Keratinocyte (primary cell): Measurements from ENCODE around the gene TMEM26. TPM values are rescaled to one million over a fixed set of nuclear protein-coding genes. Genes with fewer than 3 reads are reported as not detected.

Experiments
- DNase-seq: peaks from one replicate; pipeline ENCODE4 v3.0.0-alpha.2; 2011; ENCODE audit warnings: low read depth, missing footprints, low spot score
- FAIRE-seq: peaks from 2 replicates; lab custom pipeline; 2011; peaks lifted over from hg19 to GRCh38; lab: Jason Lieb, UNC
- H2AFZ ChIP-seq: 2 replicates; pipeline ENCODE4 v1.6.0; 2012; ENCODE audit warnings: low read length, control low read depth, inconsistent platforms; ENCODE audit not compliant: control insufficient read depth
- H3K27ac ChIP-seq: 2 replicates; pipeline ENCODE4 v1.5.1; 2011; ENCODE audit warnings: low read length; ENCODE audit not compliant: control insufficient read depth, insufficient read depth
- H3K27me3 ChIP-seq: 3 replicates; pipeline ENCODE4 v1.6.0; 2011; ENCODE audit warnings: low read length; ENCODE audit not compliant: control insufficient read depth, insufficient read depth; ENCODE audit errors: extremely low read depth
- H3K36me3 ChIP-seq, 2 experiments: 2 replicates in 1 of 2; 3 replicates in 1 of 2; pipeline ENCODE4 v1.5.1; 2011; ENCODE audit warnings: low read length in 2 of 2, mild to moderate bottlenecking in 1 of 2; ENCODE audit not compliant: control insufficient read depth in 2 of 2, insufficient read depth in 2 of 2; ENCODE audit errors: extremely low read depth in 1 of 2
- H3K4me1 ChIP-seq: 3 replicates; pipeline ENCODE4 v1.5.1; 2011; ENCODE audit warnings: low read length; ENCODE audit not compliant: control insufficient read depth, insufficient read depth; ENCODE audit errors: extremely low read depth
- H3K4me2 ChIP-seq: 3 replicates; pipeline ENCODE4 v1.6.0; 2011; ENCODE audit warnings: low read depth, low read length; ENCODE audit not compliant: control insufficient read depth, insufficient read depth; ENCODE audit errors: extremely low read depth
- H3K4me3 ChIP-seq, 3 experiments: fragments of 200-600 bp in 1 of 3; sonication (generic) in 1 of 3; 2 replicates in 2 of 3; 3 replicates in 1 of 3; pipeline ENCODE4 v1.5.1; 2011 to 2016; ENCODE audit warnings: low read length in 3 of 3, mild to moderate bottlenecking in 3 of 3, control low read depth in 2 of 3, inconsistent platforms in 1 of 3, low read depth in 1 of 3, mixed read lengths in 1 of 3, mixed run types in 1 of 3, moderate library complexity in 1 of 3; ENCODE audit not compliant: control insufficient read depth in 2 of 3, insufficient read depth in 2 of 3; ENCODE audit errors: extremely low read depth in 1 of 3
- H3K79me2 ChIP-seq: 2 replicates; pipeline ENCODE4 v1.6.0; 2012; ENCODE audit warnings: low read length; ENCODE audit not compliant: control insufficient read depth, insufficient read depth
- H3K9ac ChIP-seq: 3 replicates; pipeline ENCODE4 v1.6.0; 2011; ENCODE audit warnings: low read length; ENCODE audit not compliant: control insufficient read depth, insufficient read depth; ENCODE audit errors: extremely low read depth
- H3K9me1 ChIP-seq: 3 replicates; pipeline ENCODE4 v1.6.0; 2011; ENCODE audit warnings: low read length; ENCODE audit not compliant: control insufficient read depth, insufficient read depth; ENCODE audit errors: extremely low read depth
- H3K9me3 ChIP-seq: 2 replicates; pipeline ENCODE4 v1.5.1; 2012; ENCODE audit warnings: low read depth, low read length; ENCODE audit not compliant: control insufficient read depth
- H4K20me1 ChIP-seq: 3 replicates; pipeline ENCODE4 v1.6.0; 2011; ENCODE audit warnings: low read length; ENCODE audit not compliant: control insufficient read depth, insufficient read depth; ENCODE audit errors: extremely low read depth
- EZH2 ChIP-seq: IDR thresholded peaks from one replicate; pipeline ENCODE4 v1.6.1; 2012; ENCODE audit warnings: inconsistent platforms, mild to moderate bottlenecking, low read length, moderate library complexity
- dilution Hi-C: fragments of 300-500 bp; cut with MboI; formaldehyde crosslinking; loops from one replicate; pipeline ENCODE4 v1.7.0; 2020; ENCODE audit warnings: low sequenced_read_pairs; ENCODE audit not compliant: extremely low pct_ligation_motif_present
- polyA plus RNA-seq, 5 experiments: library from polyadenylated mRNA; depleted of rRNA in 3 of 5; stranded (reverse) in 3 of 5; stranded (forward) in 1 of 5; unstranded in 1 of 5; fragments of >200 nt; gene quantifications; 1 replicate in 1 of 5; 2 replicates in 3 of 5; 3 replicates in 1 of 5; pipeline versions ENCODE4 v1.2.1 to v1.2.3, GENCODE V29; 2011 to 2012; ENCODE audit warnings: missing spikeins in 2 of 5, low read depth in 1 of 5, low replicate concordance in 1 of 5
- TF ChIP-seq, protein P1 (sequence below), 3 experiments: IDR thresholded peaks in 1 of 3; conservative IDR thresholded peaks in 1 of 3; optimal IDR thresholded peaks in 1 of 3; 2 replicates in 2 of 3; 3 replicates in 1 of 3; pipeline versions ENCODE3 to v1.5.1; 2011; ENCODE audit warnings: low read length in 3 of 3, mild to moderate bottlenecking in 3 of 3, moderate library complexity in 2 of 3, control low read depth in 1 of 3, inconsistent platforms in 1 of 3; ENCODE audit not compliant: insufficient read depth in 2 of 3; ENCODE audit errors: extremely low read depth in 1 of 3

Gene TMEM26
- polyA plus RNA-seq, 1 donor (not counting 4 experiments of a cell fraction or from before 2014, with no cell fraction given) = not detected

DNA sequence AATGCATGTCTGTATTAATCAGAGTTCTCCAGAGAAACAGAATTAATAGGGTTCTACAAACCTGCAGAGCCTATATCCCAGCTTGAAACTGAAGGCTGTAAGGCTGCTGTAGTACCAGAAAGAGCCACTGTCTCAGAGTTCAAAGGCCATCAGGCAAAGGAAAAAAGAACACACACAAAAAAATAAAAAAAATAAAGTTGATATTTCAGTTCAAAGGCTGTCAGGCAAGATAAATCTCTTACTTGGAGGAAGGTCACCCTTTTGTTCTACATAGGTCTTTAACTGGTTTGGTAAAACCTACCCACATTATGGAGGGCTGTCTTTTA is 12.0 kb upstream of the TMEM26 start:
- Histone ChIP-seq H3K36me3 (no peaks in the 10 kb centered on the region), H3K27ac (no peak overlapping the region), H3K4me1 (no peaks in the 10 kb centered on the region), H3K9me3 (no peaks in the 10 kb centered on the region), H3K4me3 (no peak overlapping the region), H3K4me2 (no peak overlapping the region), H4K20me1 (no peaks in the 10 kb centered on the region), H3K27me3 (no peaks in the 10 kb centered on the region), H2AFZ (no peak overlapping the region), H3K9me1 (no peaks in the 10 kb centered on the region), H3K9ac (no peak overlapping the region), H3K79me2 (no peaks in the 10 kb centered on the region)
- TF ChIP-seq, protein P1, sequence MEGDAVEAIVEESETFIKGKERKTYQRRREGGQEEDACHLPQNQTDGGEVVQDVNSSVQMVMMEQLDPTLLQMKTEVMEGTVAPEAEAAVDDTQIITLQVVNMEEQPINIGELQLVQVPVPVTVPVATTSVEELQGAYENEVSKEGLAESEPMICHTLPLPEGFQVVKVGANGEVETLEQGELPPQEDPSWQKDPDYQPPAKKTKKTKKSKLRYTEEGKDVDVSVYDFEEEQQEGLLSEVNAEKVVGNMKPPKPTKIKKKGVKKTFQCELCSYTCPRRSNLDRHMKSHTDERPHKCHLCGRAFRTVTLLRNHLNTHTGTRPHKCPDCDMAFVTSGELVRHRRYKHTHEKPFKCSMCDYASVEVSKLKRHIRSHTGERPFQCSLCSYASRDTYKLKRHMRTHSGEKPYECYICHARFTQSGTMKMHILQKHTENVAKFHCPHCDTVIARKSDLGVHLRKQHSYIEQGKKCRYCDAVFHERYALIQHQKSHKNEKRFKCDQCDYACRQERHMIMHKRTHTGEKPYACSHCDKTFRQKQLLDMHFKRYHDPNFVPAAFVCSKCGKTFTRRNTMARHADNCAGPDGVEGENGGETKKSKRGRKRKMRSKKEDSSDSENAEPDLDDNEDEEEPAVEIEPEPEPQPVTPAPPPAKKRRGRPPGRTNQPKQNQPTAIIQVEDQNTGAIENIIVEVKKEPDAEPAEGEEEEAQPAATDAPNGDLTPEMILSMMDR (optimal IDR thresholded peaks at IDR 0.05 in 1 of 3, IDR thresholded peaks at IDR 0.05 in 1 of 3, conservative IDR thresholded peaks at IDR 0.05 in 1 of 3; ENCODE audit: extremely low read depth in 1 of 3, insufficient read depth in 2 of 3, low read length in 3 of 3) = no peak
- TF ChIP-seq EZH2 = no peak
- dilution Hi-C loops = no loop called here
- no peak for DNase-seq
- no peak for FAIRE-seq

DNA sequence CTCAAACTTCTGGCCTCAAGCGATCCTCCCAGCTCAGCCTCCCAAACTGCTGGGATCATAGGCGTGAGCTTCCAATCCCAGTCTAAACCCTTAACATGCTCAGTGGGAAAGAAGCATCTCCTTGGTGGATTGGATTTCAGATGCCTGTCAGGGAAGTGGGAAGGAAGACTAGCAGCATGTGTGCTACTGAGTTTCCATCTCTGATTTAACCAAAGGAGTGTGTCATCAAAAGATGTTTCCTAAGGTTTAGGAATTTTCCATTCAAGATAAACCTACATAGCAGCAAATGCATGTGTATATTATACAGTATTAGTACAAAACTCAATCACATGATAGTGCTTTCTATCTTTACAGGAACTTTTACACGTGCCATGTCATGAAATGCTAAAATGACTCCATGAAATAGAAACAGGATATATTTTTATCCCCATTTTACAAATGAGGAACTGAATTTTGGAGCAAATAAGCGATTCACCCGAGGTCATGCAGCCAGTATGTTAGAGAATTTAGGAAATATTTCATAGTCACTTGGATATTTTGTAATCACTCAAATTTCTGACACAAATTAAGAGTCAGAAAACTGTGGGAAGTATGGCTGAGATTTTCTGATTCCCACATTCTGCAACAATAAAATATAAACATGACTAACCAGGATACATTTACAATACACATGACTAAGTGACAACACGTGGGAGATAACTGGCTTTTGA is 11.4 kb upstream of the TMEM26 start:
- no peak for FAIRE-seq
- Histone ChIP-seq H3K36me3 (no peaks in the 10 kb centered on the region), H3K4me2 (no peak overlapping the region), H3K27me3 (no peaks in the 10 kb centered on the region), H3K9me3 (no peaks in the 10 kb centered on the region), H3K27ac (no peak overlapping the region), H4K20me1 (no peaks in the 10 kb centered on the region), H3K4me3 (no peak overlapping the region), H3K9ac (no peak overlapping the region), H3K4me1 (no peaks in the 10 kb centered on the region), H3K9me1 (no peaks in the 10 kb centered on the region), H2AFZ (no peak overlapping the region), H3K79me2 (no peaks in the 10 kb centered on the region)
- DNase-seq = no peak
- TF ChIP-seq, protein P1 (optimal IDR thresholded peaks at IDR 0.05 in 1 of 3, IDR thresholded peaks at IDR 0.05 in 1 of 3, conservative IDR thresholded peaks at IDR 0.05 in 1 of 3; ENCODE audit: extremely low read depth in 1 of 3, insufficient read depth in 2 of 3, low read length in 3 of 3) = no peak
- TF ChIP-seq EZH2 = no peak
- dilution Hi-C loops = no loop called here
